Activated CD4-positive, alpha-beta memory T cell treated with anti-CD3 and anti-CD28 coated beads, Interleukin-2, amount 10 ng/mL, durations not matched to agents 7 days and 5 days (primary cell): Measurements from ENCODE around the gene AMH. TPM values are rescaled to one million over a fixed set of nuclear protein-coding genes. Genes with fewer than 3 reads are reported as not detected.
"Not testable (repeated sequence)": the region's sequence is repeated elsewhere in the genome, so short reads cannot be mapped to it uniquely, and the experiment has no call there.

Experiments
- CTCF ChIA-PET: fragments of 350-600 bp; sonication (Branson Sonifier 250); formaldehyde crosslinking; loops from one replicate; lab custom pipeline; 2021; ENCODE audit warnings: antibody characterized with exemption, inconsistent platforms; lab: Charles Lee
- POLR2A ChIA-PET: fragments of 350-600 bp; sonication (Branson Sonifier 250); formaldehyde crosslinking; loops from one replicate; lab custom pipeline; 2021; ENCODE audit warnings: antibody characterized with exemption; lab: Charles Lee
- DNase-seq: peaks from one replicate; pipeline ENCODE4 v3.0.0-alpha.2; 2020
- H3K27ac Mint-ChIP-seq: one replicate; pipeline ENCODE4 v1.8.0; 2021; ENCODE audit warnings: mild to moderate bottlenecking, mixed read lengths
- H3K27me3 Mint-ChIP-seq: one replicate; pipeline ENCODE4 v1.8.0; 2021; ENCODE audit warnings: mixed read lengths
- H3K36me3 Mint-ChIP-seq: one replicate; pipeline ENCODE4 v1.8.0; 2021; ENCODE audit warnings: low read depth, mixed read lengths
- H3K4me1 Mint-ChIP-seq: one replicate; pipeline ENCODE4 v1.8.0; 2021; ENCODE audit warnings: mixed read lengths
- H3K4me3 Mint-ChIP-seq: one replicate; pipeline ENCODE4 v1.8.0; 2021; ENCODE audit warnings: mild to moderate bottlenecking, mixed read lengths
- H3K9me3 Mint-ChIP-seq: one replicate; pipeline ENCODE4 v1.8.0; 2021; ENCODE audit warnings: mixed read lengths
- total RNA-seq, 2 experiments: library from RNA; stranded (reverse); gene quantifications; one replicate each; pipeline ENCODE4 v1.2.3, GENCODE V29; 2021

The AMH gene
- total RNA-seq: 1 to 10 TPM; 4.6 to 7.6 TPM

- H3K4me1 Mint-ChIP-seq: peaks cover 13% of the 10 kb centered on the region
- no peak for DNase-seq
- H3K9me3 Mint-ChIP-seq: no peaks in the 10 kb centered on the region
- ChIA-PET POLR2A (interaction anchor here (1.0 to 3.2 kb wide), 6 partner anchors 9 to 23 kb away, joined by 4 to 43 read pairs (median 6); no protein-coding TSS in a partner anchor), CTCF (interaction anchor here (0.5 kb wide), 1 partner anchor 143 kb away, joined by 3 read pairs; no protein-coding TSS in a partner anchor)
- peaks cover 29% of the 10 kb centered on the region for H3K36me3 Mint-ChIP-seq
- H3K27me3 Mint-ChIP-seq: peaks cover 29% of the 10 kb centered on the region
- H3K27ac Mint-ChIP-seq: no peak within 1 kb of the TSS
- no peak within 1 kb of the TSS for H3K4me3 Mint-ChIP-seq
Observed at GRCh38 chr19:2249010-2249866, at the start of gene AMH. TSS of gene AMH (plus strand) at chr19:2249323. CDS start at chr19:2249333, 10 bp downstream.

GRCh38 chr19:2199861-2200623, 49.1 kb upstream of the AMH start:
- Mint-ChIP-seq H3K4me3 (no peak overlapping the region), H3K9me3 (no peaks in the 10 kb centered on the region), H3K27me3 (no peaks in the 10 kb centered on the region), H3K36me3 (peaks cover 18% of the 10 kb centered on the region), H3K4me1 (no peaks in the 10 kb centered on the region), H3K27ac (no peak overlapping the region)
- ChIA-PET CTCF (no interaction called here), POLR2A (no interaction called here)
- DNase-seq: no peak

- H3K36me3 Mint-ChIP-seq: peaks cover 21% of the 10 kb centered on the region
- H3K27me3 Mint-ChIP-seq, POLR2A ChIA-PET, DNase-seq, H3K9me3 Mint-ChIP-seq, CTCF ChIA-PET, H3K4me3 Mint-ChIP-seq, H3K27ac Mint-ChIP-seq, H3K4me1 Mint-ChIP-seq: not testable (repeated sequence)
Observed at GRCh38 chr19:2200624-2201294, 48.4 kb upstream of the AMH start.

GRCh38 chr19:2201473-2202148, 47.5 kb upstream of the AMH start:
- CTCF ChIA-PET: no interaction called here
- Mint-ChIP-seq H3K27ac (no peak overlapping the region), H3K4me3 (no peak overlapping the region), H3K36me3 (peaks cover 20% of the 10 kb centered on the region), H3K27me3 (no peaks in the 10 kb centered on the region), H3K9me3 (no peaks in the 10 kb centered on the region), H3K4me1 (no peaks in the 10 kb centered on the region)
- POLR2A ChIA-PET: interaction anchor here (1.3 kb wide), 1 partner anchor 14 kb away, joined by 3 read pairs; no protein-coding TSS in a partner anchor
- DNase-seq: no peak

GRCh38 chr19:2202366-2202765, 46.8 kb upstream of the AMH start:
- H3K36me3 Mint-ChIP-seq: peaks cover 15% of the 10 kb centered on the region
- no peak overlapping the region for H3K4me3 Mint-ChIP-seq
- ChIA-PET POLR2A (interaction anchor here (1.3 kb wide), 1 partner anchor 14 kb away, joined by 3 read pairs; no protein-coding TSS in a partner anchor), CTCF (no interaction called here)
- no peak for DNase-seq
- no peaks in the 10 kb centered on the region for H3K4me1 Mint-ChIP-seq
- H3K27me3 Mint-ChIP-seq: no peaks in the 10 kb centered on the region
- H3K27ac Mint-ChIP-seq: no peak overlapping the region
- no peaks in the 10 kb centered on the region for H3K9me3 Mint-ChIP-seq

GRCh38 chr19:2207008-2207407, 42.1 kb upstream of the AMH start:
- POLR2A ChIA-PET: no interaction called here
- H3K27me3 Mint-ChIP-seq: no peaks in the 10 kb centered on the region
- no peak overlapping the region for H3K27ac Mint-ChIP-seq
- peaks cover 23% of the 10 kb centered on the region for H3K36me3 Mint-ChIP-seq
- CTCF ChIA-PET: no interaction called here
- no peak for DNase-seq
- peaks cover 2% of the 10 kb centered on the region for H3K4me1 Mint-ChIP-seq
- H3K9me3 Mint-ChIP-seq: no peaks in the 10 kb centered on the region
- H3K4me3 Mint-ChIP-seq: no peak overlapping the region

- ChIA-PET CTCF (no interaction called here), POLR2A (no interaction called here)
- H3K36me3 Mint-ChIP-seq: peaks cover 30% of the 10 kb centered on the region
- H3K9me3 Mint-ChIP-seq: no peaks in the 10 kb centered on the region
- H3K27ac Mint-ChIP-seq: no peak overlapping the region
- peaks cover 2% of the 10 kb centered on the region for H3K4me1 Mint-ChIP-seq
- peak; percentile 47 for DNase-seq
- no peaks in the 10 kb centered on the region for H3K27me3 Mint-ChIP-seq
- H3K4me3 Mint-ChIP-seq: no peak overlapping the region
Observed at GRCh38 chr19:2207991-2208860, 40.9 kb upstream of the AMH start.

- ChIA-PET CTCF (no interaction called here), POLR2A (no interaction called here)
- peaks cover 30% of the 10 kb centered on the region for H3K36me3 Mint-ChIP-seq
- H3K9me3 Mint-ChIP-seq: no peaks in the 10 kb centered on the region
- H3K27ac Mint-ChIP-seq: no peak overlapping the region
- no peaks in the 10 kb centered on the region for H3K27me3 Mint-ChIP-seq
- peaks cover 4% of the 10 kb centered on the region for H3K4me1 Mint-ChIP-seq
- H3K4me3 Mint-ChIP-seq: no peak overlapping the region
- no peak for DNase-seq
Observed at GRCh38 chr19:2208975-2209374, 40.1 kb upstream of the AMH start.

GRCh38 chr19:2209408-2209807, 39.7 kb upstream of the AMH start:
- DNase-seq: no peak
- Mint-ChIP-seq H3K4me3 (no peak overlapping the region), H3K4me1 (peaks cover 4% of the 10 kb centered on the region), H3K27me3 (no peaks in the 10 kb centered on the region), H3K27ac (no peak overlapping the region), H3K9me3 (no peaks in the 10 kb centered on the region), H3K36me3 (peaks cover 25% of the 10 kb centered on the region)
- ChIA-PET POLR2A (no interaction called here), CTCF (no interaction called here)

- Mint-ChIP-seq H3K4me1 (peaks cover 7% of the 10 kb centered on the region), H3K4me3 (no peak overlapping the region), H3K27me3 (no peaks in the 10 kb centered on the region), H3K27ac (no peak overlapping the region), H3K36me3 (peaks cover 30% of the 10 kb centered on the region), H3K9me3 (no peaks in the 10 kb centered on the region)
- DNase-seq: no peak
- POLR2A ChIA-PET: no interaction called here
- CTCF ChIA-PET: no interaction called here
Observed at GRCh38 chr19:2210206-2210605, 38.9 kb upstream of the AMH start.

GRCh38 chr19:2210987-2211740, 38.0 kb upstream of the AMH start:
- Mint-ChIP-seq H3K4me3 (no peak overlapping the region), H3K27me3 (no peaks in the 10 kb centered on the region), H3K27ac (no peak overlapping the region), H3K4me1 (peaks cover 9% of the 10 kb centered on the region), H3K9me3 (no peaks in the 10 kb centered on the region), H3K36me3 (peaks cover 37% of the 10 kb centered on the region)
- CTCF ChIA-PET: no interaction called here
- no peak for DNase-seq
- POLR2A ChIA-PET: no interaction called here
